Skin of body (tissue), 2 donors: ENCODE results near the gene SEMA5A. TPM values are rescaled to one million over a fixed set of nuclear protein-coding genes. Genes with fewer than 3 reads are reported as not detected.

Source experiments
- DNase-seq: peaks from one replicate; lab custom pipeline; 2025; lab: John Stamatoyannopoulos, UW
- total RNA-seq: library from RNA; depleted of rRNA; stranded (reverse); fragments of >200 nt; gene quantifications from one replicate; pipeline ENCODE4 v1.2.3, GENCODE V29; 2014

The SEMA5A gene
- total RNA-seq, 1 donor from 2014 or later, result 31.5 TPM

GRCh38 chr5:9441610-9442009 is 104.3 kb downstream of the SEMA5A start:
- DNase-seq, result no peak

GRCh38 chr5:9440517-9440916 is 105.4 kb downstream of the SEMA5A start:
- DNase-seq, result no peak

DNA sequence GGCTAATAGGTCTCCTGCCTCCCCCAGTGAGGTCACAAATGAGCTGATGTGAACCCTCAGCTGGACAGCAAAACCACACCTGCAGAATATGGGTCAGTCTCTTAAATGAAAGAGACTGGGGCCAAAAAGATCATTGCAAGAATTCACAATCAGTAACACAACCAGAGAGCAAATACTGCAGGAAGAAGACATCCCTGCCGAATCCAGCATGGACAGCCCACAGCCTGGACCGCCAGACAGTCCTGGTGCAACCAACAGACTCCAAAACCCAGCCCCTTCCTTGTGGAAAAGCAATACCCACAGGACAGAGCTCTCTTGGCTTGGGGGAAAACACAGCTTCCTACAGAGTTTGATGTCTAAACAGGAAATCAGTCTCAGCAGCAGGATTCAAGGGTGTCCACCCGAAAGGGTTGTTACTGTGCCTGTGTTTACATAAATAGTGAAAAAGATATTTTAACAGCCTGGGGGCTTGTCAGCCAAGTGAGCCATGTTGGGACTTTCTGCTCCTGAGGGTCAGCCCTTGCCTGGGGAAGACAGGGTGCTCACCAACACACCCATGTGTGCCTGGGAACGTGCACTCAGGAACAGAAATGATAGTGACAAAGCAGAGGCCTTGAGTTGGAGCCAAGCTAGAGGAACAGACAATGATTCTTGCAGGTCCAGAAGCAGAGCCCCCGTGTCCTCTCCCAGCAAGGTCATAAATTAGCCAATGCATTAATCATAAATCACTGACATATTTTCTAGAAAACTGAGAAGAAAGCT is 106.2 kb downstream of the SEMA5A start:
- no peak for DNase-seq

GRCh38 chr5:9438596-9439354 is 107.1 kb downstream of the SEMA5A start:
- DNase-seq, result no peak

DNA sequence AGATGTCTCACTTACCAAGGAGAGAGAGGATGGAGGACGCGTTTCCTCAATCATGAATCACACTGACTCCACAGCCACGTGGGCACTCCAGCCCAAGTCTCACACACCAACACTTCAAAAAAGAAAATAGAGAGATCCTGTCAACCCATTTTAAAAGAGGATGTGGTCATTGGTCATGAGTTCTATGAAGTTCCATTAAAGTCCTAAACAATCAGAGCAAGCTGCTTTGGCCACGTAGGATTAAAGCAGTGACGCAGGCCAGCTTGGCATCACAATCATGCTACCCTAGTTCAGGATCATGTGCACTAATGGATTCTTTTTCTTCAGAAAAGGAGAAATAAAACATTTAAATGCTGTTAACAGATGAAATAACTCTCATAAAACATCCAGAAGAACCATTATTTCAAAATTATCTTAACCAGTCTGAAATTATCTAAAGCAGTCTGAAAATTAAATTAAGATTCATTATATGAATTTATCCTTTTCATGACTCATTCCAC is 108.1 kb downstream of the SEMA5A start:
- DNase-seq, result no peak

- DNase-seq, result no peak
Measured at GRCh38 chr5:9431496-9432258, 114.2 kb downstream of the SEMA5A start.

GRCh38 chr5:9431151-9431495 is 114.8 kb downstream of the SEMA5A start:
- DNase-seq, result no peak

DNA sequence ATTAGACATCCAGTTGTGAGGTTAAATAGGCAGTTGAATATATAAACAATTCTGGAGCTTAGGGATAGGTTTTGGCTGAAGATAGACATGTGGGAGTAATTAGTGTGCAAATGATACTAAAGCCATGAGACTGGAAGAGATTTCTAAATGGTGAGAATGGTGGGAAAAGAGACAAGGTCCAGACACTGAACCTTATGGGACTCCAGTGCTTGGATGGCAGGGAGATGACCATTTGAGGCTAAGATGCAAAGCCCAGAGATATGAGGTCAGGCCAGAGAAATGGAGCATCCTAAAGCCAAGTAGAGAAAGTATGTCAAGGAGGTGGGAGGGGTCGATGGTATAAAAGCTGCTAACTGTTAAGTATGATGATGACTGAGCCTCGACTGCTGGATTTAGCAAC is 115.6 kb downstream of the SEMA5A start:
- DNase-seq, result no peak

DNA sequence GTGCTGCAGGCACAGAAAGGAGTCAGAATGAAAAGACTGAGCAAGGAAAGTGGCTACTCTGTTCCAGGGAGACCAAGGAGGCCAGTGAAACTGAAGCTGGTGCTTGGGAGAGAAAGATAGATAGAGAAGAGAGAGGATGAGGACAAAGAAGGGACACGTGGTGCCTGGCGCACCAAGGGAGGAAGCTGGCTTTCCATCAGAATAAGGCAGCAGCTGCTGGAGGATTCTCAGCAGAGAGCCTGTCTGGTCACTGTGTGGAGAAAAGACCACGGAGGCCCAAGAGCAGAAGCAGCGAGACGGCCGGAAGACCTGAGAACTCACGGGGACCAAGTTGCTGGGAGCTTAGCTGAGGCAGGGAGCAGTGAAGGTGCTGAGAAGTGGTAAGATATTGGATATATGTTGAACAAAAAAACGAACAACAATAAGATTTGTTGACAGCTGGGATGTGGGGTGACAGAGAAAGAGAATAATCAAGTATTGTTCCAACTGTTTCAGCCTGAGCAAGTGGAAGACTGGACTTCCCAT is 116.1 kb downstream of the SEMA5A start:
- no peak for DNase-seq

GRCh38 chr5:9428272-9428671 is 117.6 kb downstream of the SEMA5A start:
- DNase-seq, result no peak

- DNase-seq, result no peak
Measured at GRCh38 chr5:9425710-9426109, 120.2 kb downstream of the SEMA5A start.

GRCh38 chr5:9423571-9423970 is 122.3 kb downstream of the SEMA5A start:
- no peak for DNase-seq

- DNase-seq, result no peak
Measured at GRCh38 chr5:9421884-9422283, 124.0 kb downstream of the SEMA5A start.

DNA sequence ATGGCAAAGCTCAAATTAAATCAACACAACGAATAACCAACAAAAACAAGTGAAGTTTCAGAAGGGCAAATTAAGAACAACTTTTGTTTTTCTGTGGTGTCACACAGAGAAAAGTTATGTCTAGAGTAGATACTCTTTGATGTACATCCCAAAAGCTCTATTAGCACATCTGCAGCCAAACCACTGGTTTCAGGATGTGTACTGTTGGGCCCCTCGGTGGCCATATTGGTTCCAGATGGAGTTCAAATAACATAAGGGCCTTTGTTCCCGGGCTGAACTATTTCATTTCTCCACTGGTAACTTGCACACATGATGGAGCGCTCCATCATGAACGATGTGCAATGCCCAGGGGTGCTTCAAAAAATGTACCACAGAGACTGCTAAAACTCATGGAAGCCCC is 126.1 kb downstream of the SEMA5A start:
- DNase-seq, result no peak

DNA sequence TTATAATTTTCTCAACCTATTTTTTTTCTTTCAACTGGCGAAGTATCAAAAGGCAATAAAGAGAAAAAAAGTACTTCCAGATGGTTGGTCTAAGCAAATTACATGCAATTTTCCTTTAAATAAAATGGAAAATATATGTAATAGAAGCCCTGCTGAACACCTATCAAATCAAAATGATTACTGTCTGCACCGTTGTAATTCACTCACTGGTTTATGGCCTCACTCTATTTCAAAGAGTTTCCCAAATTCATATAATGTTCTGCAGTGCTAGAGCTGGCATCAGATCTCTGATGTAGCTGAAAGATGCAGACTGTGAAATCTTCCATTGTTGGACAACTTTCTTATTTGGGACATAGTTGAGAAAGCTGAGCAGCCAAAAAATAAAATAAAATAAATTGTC is 130.3 kb downstream of the SEMA5A start:
- no peak for DNase-seq

DNA sequence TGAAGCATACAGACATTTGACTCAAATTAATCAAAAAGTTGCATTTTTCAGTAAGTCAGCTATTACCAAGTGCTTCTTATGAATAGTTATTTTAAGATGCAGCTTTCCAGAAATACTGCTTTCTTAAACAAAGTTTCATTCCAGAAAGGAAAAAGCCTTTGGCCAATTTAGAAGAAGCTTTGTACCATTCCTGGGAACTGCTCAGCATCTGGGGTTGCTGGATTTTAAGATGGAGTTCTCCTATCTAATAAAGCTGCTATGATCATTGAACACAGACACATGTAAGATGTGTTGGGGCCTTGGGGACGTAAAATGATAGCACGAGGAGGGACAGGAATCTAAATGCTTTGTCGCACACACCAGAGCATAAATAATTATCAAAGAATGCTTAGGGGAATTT is 130.8 kb downstream of the SEMA5A start:
- no peak for DNase-seq

DNA sequence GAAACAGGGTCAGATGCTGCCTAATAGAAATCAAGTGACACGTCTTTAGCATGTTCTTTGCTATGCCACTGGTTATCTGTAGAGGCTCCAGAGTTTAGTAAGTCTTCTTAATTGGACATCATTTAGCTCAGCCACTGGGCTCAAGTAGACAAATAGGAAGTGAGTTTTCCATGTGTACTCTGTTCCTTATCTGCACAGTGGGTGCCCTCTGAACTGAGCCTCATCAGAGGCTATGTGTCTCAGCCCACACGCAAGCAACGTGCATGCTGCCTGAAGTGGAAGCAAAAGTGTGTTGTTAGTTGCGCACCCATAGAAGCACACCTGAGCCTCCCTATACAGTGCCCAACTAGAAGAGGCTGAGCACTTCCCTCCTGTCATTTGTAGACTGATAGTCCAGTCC is 134.7 kb downstream of the SEMA5A start:
- DNase-seq, result no peak

GRCh38 chr5:9409413-9409960 is 136.4 kb downstream of the SEMA5A start:
- no peak for DNase-seq

- DNase-seq, result no peak
Measured at GRCh38 chr5:9408964-9409363, 136.9 kb downstream of the SEMA5A start.

- no peak for DNase-seq
Measured at GRCh38 chr5:9405196-9405754, 140.6 kb downstream of the SEMA5A start.

GRCh38 chr5:9401786-9402472 is 143.9 kb downstream of the SEMA5A start:
- DNase-seq, result no peak
